Anterior cingulate cortex (tissue), 58 donors: Measurements from ENCODE around the gene PLEKHS1.
"Not testable (repeated sequence)": the region's sequence is repeated elsewhere in the genome, so short reads cannot be mapped to it uniquely, and the experiment has no call there.

Experiments
- DNase-seq, 58 donors: peaks; one replicate each; lab custom pipeline; 2025; lab: John Stamatoyannopoulos, UW

PLEKHS1 gene

GRCh38 chr10:113782986-113783704 lies 31.7 kb downstream of the PLEKHS1 start:
- DNase-seq: no peak

DNA sequence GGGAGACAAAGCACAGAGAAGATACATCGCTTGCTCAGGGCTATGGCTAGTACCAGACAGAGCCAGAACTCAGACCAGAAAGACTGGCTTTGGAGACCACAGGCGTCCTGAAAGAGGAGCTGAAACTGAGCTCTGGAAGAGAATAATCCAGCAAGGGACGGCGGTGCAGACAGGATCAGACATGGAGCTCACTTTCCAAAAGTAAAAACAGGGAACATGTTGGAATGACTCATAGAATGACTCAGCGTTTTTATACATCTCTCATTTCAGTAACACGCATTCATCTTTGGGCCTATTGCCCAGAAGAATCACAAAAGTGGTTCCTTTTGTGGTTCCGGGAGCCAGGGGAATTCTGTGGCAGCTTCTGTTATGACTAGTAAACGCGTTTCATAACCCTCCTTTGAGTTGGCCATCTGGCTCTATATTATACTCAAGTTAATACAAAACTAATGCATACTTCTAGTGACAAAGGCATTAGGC lies 37.2 kb downstream of the PLEKHS1 start:
- peak in 22 of 58 donors; percentile 1 to 71 (median 22) for DNase-seq

DNA sequence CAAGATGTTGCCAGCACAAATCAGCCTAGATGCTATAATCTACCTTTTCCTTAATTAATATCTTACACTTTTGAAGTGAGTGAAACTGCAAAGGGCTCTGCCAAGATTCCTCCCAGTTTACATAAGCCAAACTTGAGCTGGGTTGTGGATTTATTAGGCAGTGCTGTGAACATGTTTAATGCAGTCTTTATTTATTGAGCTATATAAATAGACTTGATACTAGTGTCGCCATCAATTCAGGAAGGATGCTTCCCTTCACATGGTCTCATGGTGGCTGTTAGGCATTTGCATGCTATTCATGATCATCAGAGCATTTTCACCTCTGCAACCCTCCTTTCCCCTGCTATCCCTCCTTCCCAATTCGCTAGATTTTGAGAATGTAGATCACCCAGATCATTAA lies 40.2 kb downstream of the PLEKHS1 start:
- DNase-seq: no peak

- DNase-seq: no peak
Observed at GRCh38 chr10:113801569-113801968, 50.1 kb downstream of the PLEKHS1 start.

- no peak for DNase-seq
Observed at GRCh38 chr10:113802997-113803396, 51.5 kb downstream of the PLEKHS1 start.

DNA sequence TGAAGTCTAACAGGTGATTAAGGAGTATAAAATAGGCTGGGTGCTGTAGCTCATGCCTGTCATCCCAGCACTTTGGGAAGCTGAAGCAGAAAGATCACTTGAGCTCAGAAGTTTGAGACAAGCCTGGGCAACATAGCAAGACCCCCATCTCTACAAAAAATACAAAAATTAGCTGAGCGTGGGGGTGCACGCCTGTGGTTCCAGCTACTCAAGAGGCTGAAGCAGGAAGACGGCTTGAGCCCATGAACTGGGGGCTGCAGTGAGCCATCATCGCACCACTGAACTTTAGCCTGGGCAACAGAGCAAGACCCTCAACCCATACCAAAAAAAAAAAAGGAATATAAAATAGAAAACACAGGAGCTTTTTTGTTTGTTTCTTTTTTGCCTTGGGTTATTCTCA lies 55.0 kb downstream of the PLEKHS1 start:
- DNase-seq: no peak

DNA sequence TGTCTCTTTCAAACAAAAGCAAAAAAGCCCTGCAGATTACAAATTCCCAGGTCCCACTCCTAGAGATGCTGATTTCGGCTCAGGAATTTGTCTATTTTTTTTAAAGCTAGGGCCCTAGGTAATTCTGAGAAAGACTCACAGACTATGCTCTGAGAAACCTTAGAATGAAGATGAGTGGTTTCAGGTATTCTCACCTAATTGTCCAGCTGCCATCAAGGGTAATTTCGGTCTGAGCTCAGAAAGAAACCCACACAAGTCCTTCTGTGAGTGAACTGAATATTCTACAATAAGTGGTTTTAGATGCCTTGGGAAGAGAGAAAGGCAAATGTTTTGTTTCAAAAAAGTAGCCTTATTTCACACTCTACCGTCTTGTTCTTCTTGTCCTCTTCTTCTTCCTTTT lies 56.7 kb downstream of the PLEKHS1 start:
- DNase-seq: no peak

DNA sequence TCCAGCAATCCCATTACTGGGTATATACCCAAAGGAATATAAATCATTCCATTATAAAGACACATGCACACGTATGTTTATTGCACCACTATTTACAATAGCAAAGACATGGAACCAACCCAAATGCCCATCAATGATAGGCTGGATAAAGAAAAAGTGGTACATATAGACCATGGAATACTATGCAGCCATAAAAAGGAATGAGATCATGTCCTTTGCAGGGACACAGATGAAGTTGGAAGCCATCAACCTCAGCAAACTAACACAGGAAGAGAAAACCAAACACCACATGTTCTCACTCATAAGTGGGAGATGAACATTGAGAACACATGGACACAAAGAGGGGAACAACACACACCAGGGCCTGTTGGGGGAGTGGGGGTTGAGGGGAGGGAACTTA lies 63.2 kb downstream of the PLEKHS1 start:
- DNase-seq: not testable (repeated sequence)

DNA sequence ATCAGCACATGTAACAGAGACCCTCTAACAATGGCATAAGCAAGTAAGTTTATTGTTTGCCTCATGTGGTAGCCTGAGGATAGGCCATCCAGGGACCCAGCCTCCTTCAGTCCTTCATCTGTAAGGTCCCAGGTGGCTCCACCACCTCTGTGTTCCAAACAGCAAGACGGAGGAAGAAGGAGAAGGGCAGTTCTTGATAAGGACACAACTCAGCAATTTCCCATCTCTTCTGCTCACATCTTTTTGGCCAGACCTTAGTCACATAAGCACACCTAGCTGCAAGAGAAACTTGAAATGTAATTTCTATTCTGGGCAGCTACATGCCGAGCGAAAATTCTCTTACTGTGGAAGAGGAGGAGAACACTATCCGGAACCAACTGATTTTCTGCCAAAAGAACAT lies 68.5 kb downstream of the PLEKHS1 start:
- no peak for DNase-seq

DNA sequence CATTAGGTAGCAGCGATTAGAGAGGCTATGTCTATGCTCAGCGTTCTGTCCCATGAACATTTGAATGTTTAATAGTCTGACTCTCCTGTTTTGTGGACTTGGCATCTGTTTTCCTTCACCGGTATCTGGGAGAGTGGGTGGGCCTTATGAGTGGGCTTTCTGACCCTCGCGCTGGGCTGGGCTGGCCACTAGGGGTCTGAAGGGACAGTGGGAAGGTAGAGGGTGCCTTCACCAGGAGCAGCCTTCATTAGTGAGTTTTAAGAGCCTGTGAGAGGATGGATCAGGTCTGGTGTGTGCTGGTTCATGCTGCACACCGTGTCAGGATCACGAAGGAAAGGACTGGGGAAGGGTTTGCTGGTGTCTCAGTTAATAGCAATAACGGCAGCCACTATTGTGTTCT lies 69.0 kb downstream of the PLEKHS1 start:
- DNase-seq: no peak

- DNase-seq: not testable (repeated sequence)
Observed at GRCh38 chr10:113821306-113821705, 69.8 kb downstream of the PLEKHS1 start.

DNA sequence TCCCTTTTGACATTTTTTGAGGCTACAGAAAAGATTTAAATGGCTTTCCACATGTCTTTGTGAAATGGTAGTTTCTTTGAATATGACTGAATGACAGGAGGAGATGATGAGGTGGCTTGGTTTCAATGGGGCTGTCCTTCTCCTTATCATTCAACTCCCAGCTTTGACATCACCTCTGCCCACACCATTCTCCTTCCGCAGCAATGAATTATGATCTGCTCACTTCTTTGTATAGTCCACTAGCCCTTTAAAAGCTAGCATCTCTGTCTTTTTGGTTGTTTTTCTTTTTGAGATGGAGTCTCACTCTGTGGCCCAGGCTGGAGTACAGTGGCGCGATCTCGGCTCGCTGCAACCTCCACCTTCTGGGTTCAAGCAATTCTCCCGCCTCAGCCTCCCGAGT lies 70.7 kb downstream of the PLEKHS1 start:
- DNase-seq: no peak

- no peak for DNase-seq
Observed at GRCh38 chr10:113823389-113823788, 71.9 kb downstream of the PLEKHS1 start.

DNA sequence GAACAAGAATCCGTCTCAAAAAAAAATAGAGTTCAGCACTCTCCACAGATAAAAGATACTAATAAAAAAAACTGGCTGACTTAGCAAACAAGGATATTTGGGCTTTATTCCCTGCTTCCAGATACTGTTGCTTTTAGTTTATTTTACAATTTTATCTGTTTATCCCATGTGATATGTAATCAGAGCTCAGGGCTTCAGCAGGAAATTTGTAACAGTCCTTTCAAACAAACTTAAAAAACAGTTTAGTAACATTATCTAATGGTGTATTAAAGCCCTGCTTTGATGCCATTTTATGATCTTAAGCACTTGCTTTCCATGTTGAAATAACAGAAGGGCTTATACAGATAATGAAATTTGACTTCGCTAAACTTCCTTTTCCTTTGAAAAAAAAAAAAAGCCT lies 74.3 kb downstream of the PLEKHS1 start:
- DNase-seq: no peak

DNA sequence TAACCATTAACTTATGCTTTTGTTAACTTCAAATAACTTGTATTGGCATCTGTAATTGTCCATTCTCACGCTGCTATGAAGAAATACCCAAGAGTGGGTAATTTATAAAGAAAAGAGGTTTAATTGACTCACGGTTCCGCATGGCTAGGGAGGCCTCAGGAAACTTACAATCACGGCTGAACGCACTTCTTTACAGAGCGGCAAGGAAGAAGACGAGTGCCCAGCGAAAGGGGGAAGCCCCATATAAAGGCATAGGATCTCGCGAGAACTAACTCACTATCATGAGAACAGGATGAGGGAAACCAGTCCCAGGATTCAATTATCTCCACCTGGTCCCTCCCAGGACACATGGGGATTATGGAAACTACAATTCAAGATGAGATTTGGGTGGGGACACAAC lies 77.1 kb downstream of the PLEKHS1 start:
- not testable (repeated sequence) for DNase-seq
